Fibroblast of lung (primary cell): ENCODE measurements around the gene MAP4K1. TPM values are rescaled to one million over a fixed set of nuclear protein-coding genes. Genes with fewer than 3 reads are reported as not detected.

Experiments used
- DNase-seq, 2 donors: peaks; one replicate each; pipeline versions ENCODE4 v3.0.0 to v3.0.0-alpha.2; 2010; ENCODE audit warnings: low read depth in 2 of 2
- H2AFZ ChIP-seq: 2 replicates; pipeline ENCODE4 v1.5.1; 2012; ENCODE audit warnings: low read length, control low read depth, inconsistent platforms
- H3K27ac ChIP-seq: 2 replicates; pipeline ENCODE4 v1.5.1; 2011; ENCODE audit warnings: low read length, control low read depth; ENCODE audit not compliant: insufficient read depth
- H3K27me3 ChIP-seq: 2 replicates; pipeline ENCODE4 v1.5.1; 2011; ENCODE audit warnings: mild to moderate bottlenecking, low read length; ENCODE audit not compliant: control insufficient read depth, insufficient read depth
- H3K36me3 ChIP-seq: 2 replicates; pipeline ENCODE4 v1.5.1; 2011; ENCODE audit warnings: low read length; ENCODE audit not compliant: control insufficient read depth, insufficient read depth
- H3K4me1 ChIP-seq: 2 replicates; pipeline ENCODE4 v1.5.1; 2011; ENCODE audit warnings: low read length; ENCODE audit not compliant: control insufficient read depth, insufficient read depth; ENCODE audit errors: extremely low read depth
- H3K4me2 ChIP-seq: 2 replicates; pipeline ENCODE4 v1.5.1; 2011; ENCODE audit warnings: low read length, control low read depth; ENCODE audit not compliant: insufficient read depth; ENCODE audit errors: extremely low read depth
- H3K4me3 ChIP-seq, 4 experiments: fragments of 200-600 bp in 1 of 4; sonication (generic) in 1 of 4; replicated peaks in 1 of 4; 2 replicates each; pipeline ENCODE4 v1.5.1; 2011 to 2016; ENCODE audit warnings: low read length in 4 of 4, low read depth in 3 of 4, mild to moderate bottlenecking in 3 of 4, control low read depth in 2 of 4, inconsistent platforms in 1 of 4, mixed read lengths in 1 of 4; ENCODE audit not compliant: insufficient read depth in 1 of 4; ENCODE audit errors: control extremely low read depth in 1 of 4
- H3K79me2 ChIP-seq: 2 replicates; pipeline ENCODE4 v1.5.1; 2012; ENCODE audit warnings: mild to moderate bottlenecking, low read length, inconsistent platforms; ENCODE audit not compliant: control insufficient read depth, insufficient read depth
- H3K9ac ChIP-seq: 2 replicates; pipeline ENCODE4 v1.5.1; 2011; ENCODE audit warnings: mild to moderate bottlenecking, low read length, control low read depth; ENCODE audit not compliant: insufficient read depth
- H3K9me3 ChIP-seq: 2 replicates; pipeline ENCODE4 v1.5.1; 2012; ENCODE audit warnings: low read depth, low read length; ENCODE audit not compliant: control insufficient read depth, insufficient read depth
- H4K20me1 ChIP-seq: 2 replicates; pipeline ENCODE4 v1.5.1; 2011; ENCODE audit warnings: low read length; ENCODE audit not compliant: control insufficient read depth, insufficient read depth; ENCODE audit errors: extremely low read depth
- CTCF ChIP-seq, 2 donors: IDR thresholded peaks in 1 of 2; conservative IDR thresholded peaks in 1 of 2; 1 replicate in 1 of 2; 2 replicates in 1 of 2; pipeline ENCODE4 v1.5.1; 2011 to 2012; ENCODE audit warnings: low read length in 2 of 2, control low read depth in 1 of 2, inconsistent platforms in 1 of 2, low read depth in 1 of 2, mild to moderate bottlenecking in 1 of 2
- EZH2 ChIP-seq: IDR thresholded peaks from 2 replicates; pipeline ENCODE4 v1.5.1; 2012; ENCODE audit warnings: low read length, control low read depth, mild to moderate bottlenecking; ENCODE audit errors: missing control alignments
- polyA plus RNA-seq, 2 donors: library from polyadenylated mRNA; depleted of rRNA in 1 of 2; stranded (reverse) in 1 of 2; unstranded in 1 of 2; fragments of >200 nt; gene quantifications; 2 replicates each; pipeline ENCODE4 v1.2.1, GENCODE V29; 2011 to 2012; ENCODE audit warnings: missing spikeins in 1 of 2
- total RNA-seq: library from RNA; depleted of rRNA; stranded (reverse); fragments of >200 nt; gene quantifications from 2 replicates; pipeline ENCODE4 v1.2.1, GENCODE V29; 2014

The MAP4K1 gene
- total and polyA plus RNA-seq, 2 donors (not counting 1 experiment from before 2014, with no cell fraction given) = 0.12 to 0.17 TPM

GRCh38 chr19:38547421-38547820 is 70.3 kb downstream of the MAP4K1 start:
- H4K20me1 ChIP-seq = no peaks in the 10 kb centered on the region
- H3K4me3 ChIP-seq = no peak overlapping the region
- no peak for DNase-seq
- no peak overlapping the region for H3K9ac ChIP-seq
- H3K27ac ChIP-seq = no peak overlapping the region
- H3K27me3 ChIP-seq = no peaks in the 10 kb centered on the region
- H3K36me3 ChIP-seq = no peaks in the 10 kb centered on the region
- H3K4me2 ChIP-seq = no peak overlapping the region
- TF ChIP-seq CTCF (conservative IDR thresholded peaks at IDR 0.05 in 1 of 2, IDR thresholded peaks at IDR 0.05 in 1 of 2; ENCODE audit: low read depth in 1 of 2, low read length in 2 of 2) = no peak
- no peak for TF ChIP-seq EZH2
- H3K4me1 ChIP-seq = no peaks in the 10 kb centered on the region
- H3K79me2 ChIP-seq = no peaks in the 10 kb centered on the region
- H3K9me3 ChIP-seq = no peaks in the 10 kb centered on the region
- no peak overlapping the region for H2AFZ ChIP-seq

- Histone ChIP-seq H3K36me3 (no peaks in the 10 kb centered on the region), H4K20me1 (no peaks in the 10 kb centered on the region), H3K4me2 (no peak overlapping the region), H3K4me3 (no peak overlapping the region), H3K27ac (no peak overlapping the region), H3K9ac (no peak overlapping the region), H2AFZ (no peak overlapping the region), H3K4me1 (no peaks in the 10 kb centered on the region), H3K79me2 (no peaks in the 10 kb centered on the region), H3K27me3 (no peaks in the 10 kb centered on the region), H3K9me3 (no peaks in the 10 kb centered on the region)
- TF ChIP-seq EZH2 (no peak), CTCF (conservative IDR thresholded peaks at IDR 0.05 in 1 of 2, IDR thresholded peaks at IDR 0.05 in 1 of 2; ENCODE audit: low read depth in 1 of 2, low read length in 2 of 2) (no peak)
- DNase-seq = no peak
Observed at GRCh38 chr19:38545596-38545995, 72.2 kb downstream of the MAP4K1 start.

GRCh38 chr19:38544569-38545315 is 73.0 kb downstream of the MAP4K1 start:
- Histone ChIP-seq H3K27ac (no peak overlapping the region), H4K20me1 (no peaks in the 10 kb centered on the region), H2AFZ (no peak overlapping the region), H3K9ac (no peak overlapping the region), H3K4me1 (no peaks in the 10 kb centered on the region), H3K4me3 (no peak overlapping the region), H3K9me3 (no peaks in the 10 kb centered on the region), H3K4me2 (no peak overlapping the region), H3K27me3 (no peaks in the 10 kb centered on the region), H3K79me2 (no peaks in the 10 kb centered on the region), H3K36me3 (no peaks in the 10 kb centered on the region)
- DNase-seq = peak in 1 of 2 donors; percentile 7
- TF ChIP-seq CTCF (conservative IDR thresholded peaks at IDR 0.05 in 1 of 2, IDR thresholded peaks at IDR 0.05 in 1 of 2; ENCODE audit: low read depth in 1 of 2, low read length in 2 of 2) (peak in 1 of 2 donors; percentile 55), EZH2 (no peak)
